ENCODE results near the gene TRIM54. TPM values are rescaled to one million over a fixed set of nuclear protein-coding genes. Genes with fewer than 3 reads are reported as not detected.
"Not testable (repeated sequence)": the region's sequence is repeated elsewhere in the genome, so short reads cannot be mapped to it uniquely, and the experiment has no call there.

Gene TRIM54
- total and polyA plus RNA-seq, 9 of the 15 experiments (the other 6 are each of a cell fraction or from before 2014, with no cell fraction given) = not detected

DNA sequence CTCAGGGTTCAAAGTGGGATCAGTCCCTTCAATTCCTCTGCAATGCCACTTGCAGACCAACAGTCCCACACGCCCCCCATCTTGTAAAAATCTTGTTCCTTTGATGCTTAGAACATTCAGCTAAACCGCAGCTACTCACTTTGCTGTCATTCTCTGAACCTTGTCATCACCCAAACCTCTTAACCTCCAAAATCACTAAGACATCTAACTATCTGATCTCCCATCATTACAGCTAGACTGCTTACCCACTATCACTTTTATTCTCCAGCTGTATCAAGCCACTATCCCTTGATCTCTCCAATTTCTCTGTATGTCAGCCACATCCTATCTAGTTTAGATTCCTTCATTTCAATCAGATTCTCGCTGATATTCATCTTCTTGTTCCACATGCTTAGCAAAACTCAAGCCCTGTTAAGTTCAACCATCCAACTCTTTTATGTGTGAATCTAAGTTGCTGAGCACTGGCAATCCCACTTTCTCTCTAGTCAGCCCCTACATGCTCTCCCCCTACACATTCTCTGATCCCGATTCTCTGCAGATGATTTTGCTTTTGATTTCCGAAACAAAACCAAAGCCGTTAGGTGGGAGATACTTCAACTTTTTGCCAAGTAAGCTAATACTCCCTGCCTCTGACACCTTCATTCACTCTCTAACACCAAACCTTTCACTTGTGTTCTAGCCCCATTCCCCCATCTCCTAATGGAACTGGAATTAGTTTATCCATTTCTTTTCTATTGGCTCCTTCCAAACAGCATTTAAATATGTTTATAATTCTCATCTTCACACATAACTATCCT is 69.8 kb downstream of the TRIM54 start:
- H3K4me3 ChIP-seq = no peak overlapping the region
- H3K79me2 ChIP-seq (ENCODE audit: control insufficient read depth, insufficient read depth, low read length) = peaks cover 93% of the 10 kb centered on the region
- no peaks in the 10 kb centered on the region for H3K9me1 ChIP-seq (ENCODE audit: control insufficient read depth, insufficient read depth, low read length)
- H2AFZ ChIP-seq (ENCODE audit: low read depth, low read length) = no peak overlapping the region
- no peak overlapping the region for H3K27ac ChIP-seq (ENCODE audit: extremely low read depth, low read depth, low read length)
- DNase-seq (ENCODE audit: extremely low read depth in 1 of 4, low spot score in 3 of 4) = no peak
- ChIA-PET CTCF (ENCODE audit: low intra/inter-chr PET ratio) (interaction anchor here (0.8 kb wide), 1 partner anchor 31 kb away, joined by 4 read pairs; no protein-coding TSS in a partner anchor), POLR2A (interaction anchor here (0.7 to 1.7 kb wide), 3 partner anchors 10 to 17 kb away, joined by 3 to 9 read pairs (median 4); no protein-coding TSS in a partner anchor)
- no peak overlapping the region for H3K9ac ChIP-seq (ENCODE audit: insufficient read depth in 1 of 2, low read depth in 2 of 2, low read length in 2 of 2)
- H3K27me3 ChIP-seq (ENCODE audit: control insufficient read depth in 2 of 2, insufficient read depth in 2 of 2, low read length in 2 of 2) = no peaks in the 10 kb centered on the region
- no peaks in the 10 kb centered on the region for H4K20me1 ChIP-seq (replicated peaks; ENCODE audit: control insufficient read depth, insufficient read depth, low read length)
- intact Hi-C loops (cut with micrococcal nuclease) = no loop called here
- peaks cover 9 to 12% of the 10 kb centered on the region in 2 experiments; a peak in 4 of 5 replicates for H3K4me1 ChIP-seq (replicated peaks in 1 of 2; ENCODE audit: control insufficient read depth in 2 of 2, insufficient read depth in 2 of 2, low read length in 2 of 2)
- H3K36me3 ChIP-seq (ENCODE audit: control insufficient read depth, insufficient read depth, low read length) = peaks cover 17% of the 10 kb centered on the region; the same call in 2 of the 3 replicates
- WGBS (ENCODE audit: insufficient coverage, low coverage, missing lambda C conversion rate) = 65% methylated on average over 6 of the region's 6 CpGs
- ATAC-seq = no peak
- no peak for TF ChIP-seq TBP (optimal IDR thresholded peaks at IDR 0.05; ENCODE audit: low read depth, low read length)
- peak; percentile 75 for TF ChIP-seq C11orf30 (IDR thresholded peaks at IDR 0.05; ENCODE audit: low read depth)
- TF ChIP-seq ZNF316 (IDR thresholded peaks at IDR 0.05) = peak; percentile 84
- no peak for TF ChIP-seq HMG20B (CRISPR knock-in tag; IDR thresholded peaks at IDR 0.05)
- TF ChIP-seq, protein P1, sequence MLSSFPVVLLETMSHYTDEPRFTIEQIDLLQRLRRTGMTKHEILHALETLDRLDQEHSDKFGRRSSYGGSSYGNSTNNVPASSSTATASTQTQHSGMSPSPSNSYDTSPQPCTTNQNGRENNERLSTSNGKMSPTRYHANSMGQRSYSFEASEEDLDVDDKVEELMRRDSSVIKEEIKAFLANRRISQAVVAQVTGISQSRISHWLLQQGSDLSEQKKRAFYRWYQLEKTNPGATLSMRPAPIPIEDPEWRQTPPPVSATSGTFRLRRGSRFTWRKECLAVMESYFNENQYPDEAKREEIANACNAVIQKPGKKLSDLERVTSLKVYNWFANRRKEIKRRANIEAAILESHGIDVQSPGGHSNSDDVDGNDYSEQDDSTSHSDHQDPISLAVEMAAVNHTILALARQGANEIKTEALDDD (IDR thresholded peaks at IDR 0.05) = 0 out of 2 replicates have a peak, but pooled peaks have one; percentile 36
- TF ChIP-seq MAFG (tag; conservative IDR thresholded peaks at IDR 0.05) = peak; percentile 54; the same call in 1 of the 2 replicates
- peak; percentile 45; the same call in 1 of the 2 replicates for TF ChIP-seq MAFF (IDR thresholded peaks at IDR 0.05; ENCODE audit: low read length)
- H3K4me2 ChIP-seq (ENCODE audit: insufficient read depth, low read length) = no peak overlapping the region
- H3K9me3 ChIP-seq (replicated peaks; ENCODE audit: control insufficient read depth, insufficient read depth, low read depth, low read length) = no peaks in the 10 kb centered on the region
- BruUV-seq (replicated peaks) = no TSS peak
- in situ Hi-C loops (cut with MboI) = no loop called here
- no peak for FAIRE-seq

DNA sequence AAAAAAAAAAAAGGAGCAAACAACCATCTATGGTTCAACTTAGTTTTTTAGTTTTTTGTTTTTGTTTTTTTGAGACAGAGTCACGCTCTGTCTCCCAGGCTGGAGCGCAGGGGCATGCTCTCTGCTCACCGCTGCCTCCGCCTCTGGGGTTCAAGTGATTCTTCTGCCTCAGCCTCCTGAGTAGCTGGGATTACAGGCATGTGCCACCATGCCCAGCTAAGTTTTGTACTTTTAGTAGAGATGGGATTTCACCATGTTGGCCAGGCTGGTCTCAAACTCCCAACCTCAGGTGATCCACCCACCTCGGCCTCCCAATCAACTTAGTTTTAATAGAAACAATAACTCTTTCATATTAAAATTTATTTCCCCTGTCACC is 71.1 kb downstream of the TRIM54 start:
- H3K9me3 ChIP-seq (replicated peaks; ENCODE audit: control insufficient read depth, insufficient read depth, low read depth, low read length); H4K20me1 ChIP-seq (replicated peaks; ENCODE audit: control insufficient read depth, insufficient read depth, low read length); DNase-seq (ENCODE audit: extremely low read depth in 1 of 4, low spot score in 3 of 4); intact Hi-C loops (cut with micrococcal nuclease); ATAC-seq; H3K4me3 ChIP-seq; in situ Hi-C loops (cut with MboI); H3K27me3 ChIP-seq (ENCODE audit: control insufficient read depth in 2 of 2, insufficient read depth in 2 of 2, low read length in 2 of 2); BruUV-seq (replicated peaks); FAIRE-seq; H3K9me1 ChIP-seq (ENCODE audit: control insufficient read depth, insufficient read depth, low read length); H2AFZ ChIP-seq (ENCODE audit: low read depth, low read length): not testable (repeated sequence)
- WGBS (ENCODE audit: insufficient coverage, low coverage, missing lambda C conversion rate) = 94% methylated on average over 5 of the region's 5 CpGs
- peak overlapping the region; percentile 98; the same call in 2 of the 3 replicates for H3K27ac ChIP-seq (ENCODE audit: extremely low read depth, low read depth, low read length)
- CTCF ChIA-PET (ENCODE audit: low intra/inter-chr PET ratio) = interaction anchor here (0.6 kb wide), 1 partner anchor 963 kb away, joined by 3 read pairs; no protein-coding TSS in a partner anchor
- H3K4me2 ChIP-seq (ENCODE audit: insufficient read depth, low read length) = peak overlapping the region; percentile 57; the same call in 1 of the 2 replicates
- peaks cover 93% of the 10 kb centered on the region for H3K79me2 ChIP-seq (ENCODE audit: control insufficient read depth, insufficient read depth, low read length)
- peak overlapping the region; percentile 5 to 97; a peak in 2 of 4 replicates for H3K9ac ChIP-seq (ENCODE audit: insufficient read depth in 1 of 2, low read depth in 2 of 2, low read length in 2 of 2)
- POLR2A ChIA-PET = interaction anchor here (0.6 to 1.8 kb wide), 8 partner anchors 9 to 126 kb away, joined by 3 to 20 read pairs (median 4); partner anchors contain the start of genes EIF2B4 and MPV17
- H3K4me1 ChIP-seq (replicated peaks in 1 of 2; ENCODE audit: control insufficient read depth in 2 of 2, insufficient read depth in 2 of 2, low read length in 2 of 2) = peaks cover 12 to 15% of the 10 kb centered on the region in 2 experiments; a peak in 4 of 5 replicates
- peaks cover 13% of the 10 kb centered on the region for H3K36me3 ChIP-seq (ENCODE audit: control insufficient read depth, insufficient read depth, low read length)
